ENCODE results near the gene TNKS1BP1. TPM values are rescaled to one million over a fixed set of nuclear protein-coding genes. Genes with fewer than 3 reads are reported as not detected.
A peak's percentile ranks its signal among the peaks of the same experiment; 100 is the strongest.

The TNKS1BP1 gene
- total and polyA plus RNA-seq, 9 of the 15 experiments (the other 6 are each of a cell fraction or from before 2014, with no cell fraction given) = 1.1 to 47.2 (median 10.9) TPM

GRCh38 chr11:57311109-57311936 lies 13.4 kb downstream of the TNKS1BP1 start (continued):
- TF ChIP-seq, protein P1, sequence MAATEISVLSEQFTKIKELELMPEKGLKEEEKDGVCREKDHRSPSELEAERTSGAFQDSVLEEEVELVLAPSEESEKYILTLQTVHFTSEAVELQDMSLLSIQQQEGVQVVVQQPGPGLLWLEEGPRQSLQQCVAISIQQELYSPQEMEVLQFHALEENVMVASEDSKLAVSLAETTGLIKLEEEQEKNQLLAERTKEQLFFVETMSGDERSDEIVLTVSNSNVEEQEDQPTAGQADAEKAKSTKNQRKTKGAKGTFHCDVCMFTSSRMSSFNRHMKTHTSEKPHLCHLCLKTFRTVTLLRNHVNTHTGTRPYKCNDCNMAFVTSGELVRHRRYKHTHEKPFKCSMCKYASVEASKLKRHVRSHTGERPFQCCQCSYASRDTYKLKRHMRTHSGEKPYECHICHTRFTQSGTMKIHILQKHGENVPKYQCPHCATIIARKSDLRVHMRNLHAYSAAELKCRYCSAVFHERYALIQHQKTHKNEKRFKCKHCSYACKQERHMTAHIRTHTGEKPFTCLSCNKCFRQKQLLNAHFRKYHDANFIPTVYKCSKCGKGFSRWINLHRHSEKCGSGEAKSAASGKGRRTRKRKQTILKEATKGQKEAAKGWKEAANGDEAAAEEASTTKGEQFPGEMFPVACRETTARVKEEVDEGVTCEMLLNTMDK (IDR thresholded peaks at IDR 0.05; ENCODE audit: borderline replicate concordance, insufficient read depth, low read depth, low read length, poor library complexity, severe bottlenecking) = no peak
- TF ChIP-seq TBL1XR1 (IDR thresholded peaks at IDR 0.05; ENCODE audit: low read length in 2 of 2) (no peak), IRF1 (CRISPR knock-in tag; IDR thresholded peaks at IDR 0.05; ENCODE audit: borderline replicate concordance) (no peak), GABPA (tag; conservative IDR thresholded peaks at IDR 0.05; ENCODE audit: low read depth) (no peak), TEAD4 (IDR thresholded peaks at IDR 0.05; ENCODE audit: low read length) (0 out of 2 replicates have a peak, but pooled peaks have one; percentile 6), TEAD4 (CRISPR knock-in tag; IDR thresholded peaks at IDR 0.05; ENCODE audit: borderline replicate concordance) (no peak), GTF2F1 (IDR thresholded peaks at IDR 0.05; ENCODE audit: low read depth, low read length) (no peak), MEF2A (IDR thresholded peaks at IDR 0.05; ENCODE audit: control insufficient read depth, low read depth, low read length) (no peak), DPF2 (IDR thresholded peaks at IDR 0.05) (peak; percentile 27; the same call in 1 of the 2 replicates), ARHGAP35 (IDR thresholded peaks at IDR 0.05; ENCODE audit: partially characterized antibody) (no peak), IFI16 (CRISPR knock-in tag; IDR thresholded peaks at IDR 0.05) (no peak), MYNN (IDR thresholded peaks at IDR 0.05) (peak; percentile 11; the same call in 1 of the 2 replicates), MYNN (CRISPR knock-in tag; IDR thresholded peaks at IDR 0.05) (no peak), KDM5B (IDR thresholded peaks at IDR 0.05; ENCODE audit: insufficient replicate concordance, low read depth, low read length) (peak; percentile 34), GATAD2B (IDR thresholded peaks at IDR 0.05; ENCODE audit: borderline replicate concordance) (no peak), ARID1B (IDR thresholded peaks at IDR 0.05) (0 out of 2 replicates have a peak, but pooled peaks have one; percentile 46), CCNT2 (IDR thresholded peaks at IDR 0.05; ENCODE audit: borderline replicate concordance, extremely low read depth, insufficient read length, low read depth, low read length) (peak; percentile 58)
- TF ChIP-seq, protein P2, sequence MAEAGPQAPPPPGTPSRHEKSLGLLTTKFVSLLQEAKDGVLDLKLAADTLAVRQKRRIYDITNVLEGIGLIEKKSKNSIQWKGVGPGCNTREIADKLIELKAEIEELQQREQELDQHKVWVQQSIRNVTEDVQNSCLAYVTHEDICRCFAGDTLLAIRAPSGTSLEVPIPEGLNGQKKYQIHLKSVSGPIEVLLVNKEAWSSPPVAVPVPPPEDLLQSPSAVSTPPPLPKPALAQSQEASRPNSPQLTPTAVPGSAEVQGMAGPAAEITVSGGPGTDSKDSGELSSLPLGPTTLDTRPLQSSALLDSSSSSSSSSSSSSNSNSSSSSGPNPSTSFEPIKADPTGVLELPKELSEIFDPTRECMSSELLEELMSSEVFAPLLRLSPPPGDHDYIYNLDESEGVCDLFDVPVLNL (CRISPR knock-in tag; IDR thresholded peaks at IDR 0.05; ENCODE audit: low read depth) = no peak
- TF ChIP-seq, protein P3, sequence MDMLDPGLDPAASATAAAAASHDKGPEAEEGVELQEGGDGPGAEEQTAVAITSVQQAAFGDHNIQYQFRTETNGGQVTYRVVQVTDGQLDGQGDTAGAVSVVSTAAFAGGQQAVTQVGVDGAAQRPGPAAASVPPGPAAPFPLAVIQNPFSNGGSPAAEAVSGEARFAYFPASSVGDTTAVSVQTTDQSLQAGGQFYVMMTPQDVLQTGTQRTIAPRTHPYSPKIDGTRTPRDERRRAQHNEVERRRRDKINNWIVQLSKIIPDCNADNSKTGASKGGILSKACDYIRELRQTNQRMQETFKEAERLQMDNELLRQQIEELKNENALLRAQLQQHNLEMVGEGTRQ (CRISPR knock-in tag; IDR thresholded peaks at IDR 0.05) = no peak
- TF ChIP-seq, protein P4, sequence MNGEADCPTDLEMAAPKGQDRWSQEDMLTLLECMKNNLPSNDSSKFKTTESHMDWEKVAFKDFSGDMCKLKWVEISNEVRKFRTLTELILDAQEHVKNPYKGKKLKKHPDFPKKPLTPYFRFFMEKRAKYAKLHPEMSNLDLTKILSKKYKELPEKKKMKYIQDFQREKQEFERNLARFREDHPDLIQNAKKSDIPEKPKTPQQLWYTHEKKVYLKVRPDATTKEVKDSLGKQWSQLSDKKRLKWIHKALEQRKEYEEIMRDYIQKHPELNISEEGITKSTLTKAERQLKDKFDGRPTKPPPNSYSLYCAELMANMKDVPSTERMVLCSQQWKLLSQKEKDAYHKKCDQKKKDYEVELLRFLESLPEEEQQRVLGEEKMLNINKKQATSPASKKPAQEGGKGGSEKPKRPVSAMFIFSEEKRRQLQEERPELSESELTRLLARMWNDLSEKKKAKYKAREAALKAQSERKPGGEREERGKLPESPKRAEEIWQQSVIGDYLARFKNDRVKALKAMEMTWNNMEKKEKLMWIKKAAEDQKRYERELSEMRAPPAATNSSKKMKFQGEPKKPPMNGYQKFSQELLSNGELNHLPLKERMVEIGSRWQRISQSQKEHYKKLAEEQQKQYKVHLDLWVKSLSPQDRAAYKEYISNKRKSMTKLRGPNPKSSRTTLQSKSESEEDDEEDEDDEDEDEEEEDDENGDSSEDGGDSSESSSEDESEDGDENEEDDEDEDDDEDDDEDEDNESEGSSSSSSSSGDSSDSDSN (IDR thresholded peaks at IDR 0.05; ENCODE audit: borderline replicate concordance in 1 of 2, low read depth in 2 of 2, low read length in 2 of 2) = no peak

Measured in K562 (cell line).